ENCODE measurements around the gene PCGF2. TPM values are rescaled to one million over a fixed set of nuclear protein-coding genes. Genes with fewer than 3 reads are reported as not detected.

Gene PCGF2
- total and polyA plus RNA-seq, 9 of the 15 experiments (the other 6 are each of a cell fraction or from before 2014, with no cell fraction given): 1.3 to 33.4 (median 7.0) TPM

GRCh38 chr17:38748149-38748891 lies at the start of gene PCGF2 (continued):
- no peak for TF ChIP-seq ZNF518B (CRISPR knock-in tag; IDR thresholded peaks at IDR 0.05)
- TF ChIP-seq SMAD4 (CRISPR knock-in tag; conservative IDR thresholded peaks at IDR 0.05): peak; percentile 38; the same call in 1 of the 2 replicates
- TF ChIP-seq USF1 (CRISPR knock-in tag; IDR thresholded peaks at IDR 0.05): peak; percentile 82
- no peak for TF ChIP-seq ZNF134 (CRISPR knock-in tag; conservative IDR thresholded peaks at IDR 0.05)
- no peak for TF ChIP-seq SRF (CRISPR knock-in tag; IDR thresholded peaks at IDR 0.05)
- no peak for TF ChIP-seq ZZZ3 (IDR thresholded peaks at IDR 0.05)
- peak; percentile 28 for TF ChIP-seq ZNF740 (CRISPR knock-in tag; IDR thresholded peaks at IDR 0.05)
- TF ChIP-seq ZNF740 (tag; IDR thresholded peaks at IDR 0.05): peak in 1 of 2 experiments; percentile 87; a peak in 1 of 4 replicates
- no peak for TF ChIP-seq NUFIP1 (IDR thresholded peaks at IDR 0.05; ENCODE audit: partially characterized antibody)
- no peak for TF ChIP-seq NR2F6 (CRISPR knock-in tag; IDR thresholded peaks at IDR 0.05)
- TF ChIP-seq CCNT2 (IDR thresholded peaks at IDR 0.05; ENCODE audit: borderline replicate concordance, extremely low read depth, insufficient read length, low read depth, low read length): no peak
- TF ChIP-seq PHF21A (IDR thresholded peaks at IDR 0.05; ENCODE audit: borderline replicate concordance, low read depth): no peak
- TF ChIP-seq TOE1 (IDR thresholded peaks at IDR 0.05; ENCODE audit: borderline replicate concordance): peak; percentile 85
- TF ChIP-seq TOE1 (CRISPR knock-in tag; IDR thresholded peaks at IDR 0.05; ENCODE audit: borderline replicate concordance, low read depth): no peak

Data from K562 (cell line).